Daoy (cell line): Measurements from ENCODE around the gene LNP1. TPM values are rescaled to one million over a fixed set of nuclear protein-coding genes. Genes with fewer than 3 reads are reported as not detected.
A peak's percentile ranks its signal among the peaks of the same experiment; 100 is the strongest.

Experiments used
- DNase-seq: peaks from one replicate; pipeline ENCODE4 v3.0.0-alpha.2; 2015; ENCODE audit warnings: low read depth
- total RNA-seq: library from RNA; depleted of rRNA; stranded (reverse); fragments of >200 nt; shearing (Covaris generic); gene quantifications from 2 replicates; pipeline ENCODE4 v1.2.3, GENCODE V29; 2014

LNP1 gene
- total RNA-seq, 1 experiment from 2014 or later, result 8.3 TPM

DNA sequence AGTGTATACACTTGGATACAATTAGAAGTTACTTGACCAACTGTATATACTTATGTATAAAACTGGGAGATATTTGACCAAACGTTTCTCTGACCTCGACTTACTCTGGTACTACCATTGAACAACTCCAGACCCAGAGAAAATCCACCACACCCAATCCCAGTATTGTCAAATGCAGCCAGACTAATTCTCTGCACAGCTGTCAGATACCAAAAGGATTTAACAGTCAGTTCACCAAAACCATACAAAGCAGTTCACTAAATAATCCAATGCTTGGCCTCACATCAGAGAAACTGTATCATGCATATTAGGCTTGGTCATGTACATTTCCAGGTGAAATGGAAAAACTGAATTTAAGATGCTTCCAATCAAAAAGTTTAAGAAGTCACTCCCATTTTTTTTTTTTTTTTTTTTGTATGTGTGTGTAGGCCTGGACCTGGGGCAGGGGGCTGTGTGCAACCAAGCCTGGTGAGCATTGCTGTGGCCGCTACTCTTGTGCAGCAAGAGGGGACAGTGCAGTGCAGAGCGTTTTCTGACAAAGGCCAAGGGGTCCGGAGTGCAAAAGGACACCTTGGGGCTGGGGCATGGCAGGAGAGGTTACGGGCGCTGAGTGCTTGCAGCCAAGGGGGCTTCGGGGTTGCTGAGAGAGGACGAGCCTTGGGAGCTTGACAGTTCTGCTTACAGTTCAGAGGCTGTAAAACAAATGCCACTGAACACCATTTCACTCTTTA lies 1.8 kb upstream of the LNP1 start:
- DNase-seq, result no peak

DNA sequence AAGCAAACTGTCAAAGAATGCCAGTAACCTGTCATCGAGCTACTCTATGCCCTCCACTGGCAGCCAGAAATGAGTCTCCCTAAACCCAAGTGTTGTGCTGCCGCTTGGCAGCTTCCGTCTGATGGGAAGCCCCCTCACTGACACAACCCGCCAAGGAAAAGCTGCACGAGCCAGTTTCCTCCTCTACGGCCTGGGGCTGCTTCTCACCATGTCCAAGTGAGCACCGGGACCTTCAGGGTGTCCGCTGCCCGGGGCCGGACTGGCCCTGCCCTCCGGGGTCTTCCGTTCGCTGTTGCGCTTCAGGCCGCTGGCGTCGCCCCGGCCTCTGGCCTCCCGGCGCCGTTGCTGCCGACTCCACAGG lies 940 bp upstream of the LNP1 start:
- DNase-seq, result peak; percentile 46

- peak; percentile 65 for DNase-seq
These were observed 319 bp downstream of the LNP1 start for GRCh38 chr3:100401674-100402041.

- peak; percentile 18 for DNase-seq
These were observed 917 bp downstream of the LNP1 start for GRCh38 chr3:100402256-100402655.

DNA sequence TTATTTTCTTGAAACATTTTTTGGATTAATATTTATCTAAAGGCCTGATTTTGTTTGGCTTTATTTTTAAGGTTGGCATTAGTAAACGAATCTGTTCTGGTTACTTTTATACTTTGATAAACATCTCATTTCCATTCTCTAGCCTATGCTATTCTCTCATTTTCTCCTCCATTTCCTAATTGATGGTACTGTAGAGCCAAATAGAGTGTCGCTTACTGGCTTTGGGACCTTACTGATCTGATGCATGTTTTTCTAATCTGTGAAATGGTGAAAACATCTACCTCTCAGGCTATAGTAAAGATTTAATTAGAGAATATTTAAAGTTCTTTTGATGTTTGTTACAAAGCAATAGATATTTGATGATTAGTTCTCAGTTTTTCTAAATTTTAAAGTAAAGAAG lies 1.6 kb downstream of the LNP1 start:
- DNase-seq, result no peak

GRCh38 chr3:100403362-100404249 lies 2.3 kb downstream of the LNP1 start:
- peak; percentile 38 for DNase-seq

DNA sequence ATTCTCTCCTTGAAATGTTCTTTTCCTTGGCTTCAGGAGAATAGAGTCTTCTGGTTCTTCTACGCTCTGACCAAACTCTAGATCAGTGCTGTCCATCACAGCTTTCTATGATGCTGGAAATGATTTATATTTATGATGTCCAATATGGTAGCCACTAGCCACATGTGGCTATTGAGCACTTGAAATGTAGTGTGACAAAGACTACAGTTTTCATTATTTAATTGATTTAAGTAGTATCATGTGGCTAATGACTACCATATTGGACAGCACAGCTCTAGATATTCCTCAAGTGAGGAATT lies 2.9 kb downstream of the LNP1 start:
- DNase-seq, result no peak

DNA sequence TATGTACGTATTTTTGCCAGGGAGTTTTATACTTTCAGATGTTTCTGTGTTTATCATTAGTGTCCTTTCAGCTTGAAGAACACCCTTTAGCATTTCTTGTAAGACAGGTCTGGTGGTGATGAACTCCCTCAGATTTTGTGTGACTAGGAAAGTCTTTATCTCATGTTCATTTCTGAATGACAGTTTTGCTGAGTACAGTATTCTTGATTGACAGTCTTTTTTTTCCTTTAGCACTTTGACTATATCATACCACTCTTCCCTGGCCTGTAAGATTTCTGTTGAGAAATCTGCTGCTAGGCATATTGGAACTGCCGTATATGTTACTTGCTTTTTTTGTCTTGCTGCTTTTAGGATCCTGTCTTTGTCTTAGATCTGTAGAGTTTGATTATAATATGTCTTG lies 5.8 kb downstream of the LNP1 start:
- no peak for DNase-seq

- DNase-seq, result no peak
These were observed 6.7 kb downstream of the LNP1 start for GRCh38 chr3:100407977-100408532.

GRCh38 chr3:100411091-100411982 lies 10.0 kb downstream of the LNP1 start:
- DNase-seq, result no peak

- no peak for DNase-seq
These were observed 11.7 kb downstream of the LNP1 start for GRCh38 chr3:100412912-100413590.

GRCh38 chr3:100413613-100414012 lies 12.3 kb downstream of the LNP1 start:
- DNase-seq, result no peak

DNA sequence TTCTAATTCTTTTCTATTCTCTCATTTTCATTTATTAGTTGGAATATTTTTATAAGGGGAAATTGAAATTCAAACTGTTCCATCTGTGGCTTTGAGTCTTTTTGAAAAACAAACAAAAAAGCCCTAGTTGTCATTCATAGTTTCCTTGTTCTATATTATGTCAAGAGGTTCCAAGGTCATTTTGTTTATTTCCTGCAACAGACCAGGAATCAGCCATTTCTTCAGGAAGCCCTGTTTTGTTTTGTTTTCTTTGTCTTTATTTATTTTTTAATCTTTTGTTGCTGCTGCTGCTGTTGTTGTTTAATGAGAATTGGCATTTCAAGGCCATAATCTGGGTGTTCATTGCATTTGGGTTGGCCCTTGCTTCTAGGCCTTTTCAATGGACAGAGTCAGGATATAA lies 14.8 kb downstream of the LNP1 start:
- no peak for DNase-seq

DNA sequence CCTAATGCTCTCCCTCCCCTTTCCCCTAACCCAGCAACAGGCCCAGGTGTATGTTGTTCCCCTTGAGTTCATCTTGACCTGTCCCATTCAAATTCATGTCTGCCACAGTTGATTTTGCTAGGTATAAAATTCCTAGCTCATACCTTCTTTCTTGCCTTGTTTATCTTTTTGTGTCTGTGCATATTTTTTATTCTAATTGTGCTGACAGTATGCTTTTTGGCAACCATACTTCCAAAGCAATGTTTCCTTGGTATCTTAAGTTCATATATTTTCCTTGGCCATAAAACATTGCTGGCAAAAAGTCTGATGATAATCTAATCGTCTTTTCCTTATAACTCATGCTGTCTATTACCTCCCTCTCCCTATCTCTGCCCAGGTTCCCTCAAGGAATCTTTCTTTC lies 15.5 kb downstream of the LNP1 start:
- no peak for DNase-seq

GRCh38 chr3:100419406-100419805 lies 18.1 kb downstream of the LNP1 start:
- no peak for DNase-seq

- DNase-seq, result peak; percentile 62
These were observed 19.5 kb downstream of the LNP1 start for GRCh38 chr3:100420885-100421284.

DNA sequence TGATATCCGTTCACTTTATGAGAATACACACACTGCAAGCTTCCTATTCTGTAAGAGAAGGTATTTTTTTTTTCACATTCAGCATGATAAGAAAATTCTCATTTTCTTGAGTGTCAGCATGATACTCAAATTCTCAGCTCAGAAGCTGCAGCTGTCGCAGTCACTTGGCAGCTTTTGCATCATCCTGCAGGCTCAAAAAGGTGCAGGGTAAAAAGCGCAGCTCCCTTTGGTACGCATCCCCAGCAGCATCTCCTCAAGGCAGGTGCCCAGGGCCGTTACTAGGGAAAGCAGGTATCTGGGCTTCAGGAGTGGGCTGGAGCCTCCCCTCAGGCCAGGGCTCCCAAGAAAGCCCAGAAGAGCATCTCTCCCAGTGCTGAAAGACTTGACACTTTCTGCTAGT lies 22.3 kb downstream of the LNP1 start:
- DNase-seq, result no peak

- DNase-seq, result no peak
These were observed 22.9 kb downstream of the LNP1 start for GRCh38 chr3:100424261-100424660.

- DNase-seq, result no peak
These were observed 24.0 kb downstream of the LNP1 start for GRCh38 chr3:100425316-100425715.

DNA sequence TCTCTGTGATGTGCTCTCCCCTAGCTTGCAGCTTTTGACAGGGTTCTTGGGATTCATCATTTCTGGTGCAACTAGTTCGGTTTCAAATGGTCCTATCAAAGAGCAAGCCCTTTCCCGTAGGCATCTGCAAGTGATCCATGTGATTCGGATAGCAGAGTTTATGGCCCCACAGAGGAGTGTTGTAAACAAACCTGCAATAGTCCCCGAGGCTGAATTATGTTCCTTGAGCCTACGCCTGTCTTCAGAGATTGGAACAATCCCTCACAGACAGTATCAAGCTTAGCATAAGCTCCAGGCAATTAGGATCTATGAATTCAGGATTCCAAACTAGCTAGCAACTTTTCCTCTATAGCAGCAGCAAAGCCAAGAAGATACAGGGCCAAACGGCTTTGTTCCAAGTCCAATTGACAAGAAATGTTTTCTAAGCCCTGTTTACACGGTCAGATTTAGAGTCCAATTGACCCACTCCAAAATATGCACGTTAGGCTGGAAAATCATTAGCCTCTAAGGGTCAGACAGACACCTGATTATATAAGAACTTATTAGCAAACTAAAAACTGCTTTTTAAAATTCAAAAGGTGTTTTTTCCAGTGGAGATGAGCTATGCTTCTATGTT lies 24.8 kb downstream of the LNP1 start:
- no peak for DNase-seq

DNA sequence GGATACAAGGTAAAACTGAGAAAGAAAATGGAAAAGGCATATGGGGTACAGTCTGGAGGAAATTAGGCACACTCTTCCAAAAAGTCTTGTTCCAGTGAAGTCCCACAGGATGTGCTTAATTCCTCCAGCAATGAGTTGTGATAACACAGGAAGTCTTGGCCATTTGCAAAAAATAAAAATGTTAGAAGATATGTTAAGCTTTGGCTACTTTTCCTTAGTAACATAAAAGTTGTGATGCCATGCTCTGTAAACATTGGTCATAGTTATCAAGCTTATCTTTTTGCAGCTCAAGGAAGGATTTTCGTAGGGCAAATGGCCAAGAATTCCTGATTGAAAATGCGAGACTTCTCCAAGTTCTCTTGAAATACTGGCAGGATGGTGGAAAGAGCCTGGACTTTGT lies 26.4 kb downstream of the LNP1 start:
- DNase-seq, result no peak
